ENCODE measurements around the gene HLA-DMB.

Gene HLA-DMB

DNA sequence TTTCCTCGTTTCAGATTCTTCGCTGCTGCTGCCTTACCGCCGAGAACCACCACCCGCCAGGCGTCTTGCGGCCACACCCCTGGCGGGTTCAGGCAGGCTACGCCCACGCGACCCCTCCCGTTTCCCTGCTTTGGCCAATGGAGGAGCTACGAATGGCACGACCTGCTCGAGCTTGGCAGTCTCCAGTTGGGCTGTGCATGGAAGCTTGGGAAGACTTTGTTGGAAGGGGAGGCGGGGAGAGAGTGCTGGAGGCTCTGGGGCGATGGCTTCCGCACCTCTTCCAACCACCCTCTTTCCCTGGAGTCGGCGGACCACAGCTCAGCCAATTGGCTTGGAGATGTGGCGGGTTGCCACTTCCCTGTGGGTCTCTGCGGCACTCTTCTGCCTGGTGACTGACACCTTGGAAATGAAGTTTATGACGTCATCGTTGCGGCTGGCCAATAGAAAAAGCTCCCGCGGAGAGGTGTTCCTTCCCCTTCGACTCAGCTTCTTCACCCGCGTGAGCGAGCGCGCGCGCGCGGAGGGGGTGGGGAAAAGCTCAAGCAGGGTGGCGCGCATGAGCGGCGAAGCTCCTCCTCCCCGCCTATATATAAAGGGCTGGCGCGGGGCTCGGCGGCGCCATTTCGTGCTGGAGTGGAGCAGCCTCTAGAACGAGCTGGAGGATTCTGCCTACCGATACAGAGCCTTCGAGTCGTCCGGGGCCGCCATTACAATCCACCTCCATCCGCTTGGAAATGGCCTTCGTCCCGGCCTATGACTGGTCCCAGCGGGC is 30.9 kb upstream of the HLA-DMB start:
- DNase-seq = peak; percentile 99

DNA sequence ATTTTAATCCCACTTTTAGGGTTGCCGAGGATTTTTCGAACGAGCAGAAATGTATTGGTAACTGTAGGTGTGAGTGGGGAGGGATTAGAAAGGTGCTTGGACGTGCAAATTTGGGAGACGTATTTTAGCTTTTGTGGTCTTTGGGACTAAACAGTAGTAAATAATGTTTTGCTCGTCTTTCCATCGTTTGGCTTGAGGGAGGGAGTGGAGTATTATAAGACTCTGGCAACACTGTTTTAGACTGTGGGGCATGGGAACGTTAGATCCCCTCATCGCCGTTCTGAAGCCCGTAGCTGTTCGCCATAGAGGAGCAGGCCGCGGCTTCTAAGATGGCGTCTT is 30.4 kb upstream of the HLA-DMB start:
- no peak for DNase-seq

DNA sequence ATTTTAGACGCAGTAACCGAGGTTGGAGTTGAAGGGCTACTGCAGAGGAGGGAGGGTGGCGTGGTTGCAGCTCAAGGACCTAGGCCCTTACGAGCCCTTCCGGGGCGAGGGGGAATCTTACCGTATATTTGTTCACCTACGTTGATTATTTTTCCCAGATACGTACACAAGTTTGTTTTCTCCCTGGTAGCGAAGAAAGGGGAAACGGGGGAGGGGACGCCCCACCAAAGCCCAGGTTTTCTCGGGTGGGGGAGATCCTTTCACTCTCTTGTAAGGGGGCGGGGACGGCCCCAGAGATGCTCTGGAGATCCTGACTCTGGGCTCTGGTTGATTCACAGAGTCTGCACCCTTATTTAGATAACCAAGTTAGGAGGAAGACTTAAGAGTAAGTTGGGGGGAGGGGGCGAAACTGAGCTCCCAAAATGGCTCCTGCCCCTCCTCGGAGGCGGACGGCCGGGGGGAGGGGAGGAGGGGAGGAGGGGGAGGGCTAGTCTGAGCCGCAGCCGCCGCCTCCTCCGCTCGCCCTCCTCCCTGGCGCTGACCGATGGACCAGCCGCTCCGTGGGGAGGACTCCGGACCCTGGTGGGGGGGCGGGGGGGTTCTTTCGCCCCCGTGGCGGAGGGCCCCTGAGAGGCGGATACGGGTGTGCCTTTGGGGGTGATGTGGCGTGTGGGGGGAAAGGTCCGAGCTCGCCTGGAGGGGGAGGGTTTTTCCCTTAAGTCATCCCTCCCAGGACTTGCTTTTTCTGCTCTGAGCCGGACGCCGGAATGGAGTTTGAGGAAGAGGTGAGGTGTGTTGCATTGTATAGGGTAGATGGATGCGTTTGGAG is 29.8 kb upstream of the HLA-DMB start:
- DNase-seq = peak; percentile 76

DNA sequence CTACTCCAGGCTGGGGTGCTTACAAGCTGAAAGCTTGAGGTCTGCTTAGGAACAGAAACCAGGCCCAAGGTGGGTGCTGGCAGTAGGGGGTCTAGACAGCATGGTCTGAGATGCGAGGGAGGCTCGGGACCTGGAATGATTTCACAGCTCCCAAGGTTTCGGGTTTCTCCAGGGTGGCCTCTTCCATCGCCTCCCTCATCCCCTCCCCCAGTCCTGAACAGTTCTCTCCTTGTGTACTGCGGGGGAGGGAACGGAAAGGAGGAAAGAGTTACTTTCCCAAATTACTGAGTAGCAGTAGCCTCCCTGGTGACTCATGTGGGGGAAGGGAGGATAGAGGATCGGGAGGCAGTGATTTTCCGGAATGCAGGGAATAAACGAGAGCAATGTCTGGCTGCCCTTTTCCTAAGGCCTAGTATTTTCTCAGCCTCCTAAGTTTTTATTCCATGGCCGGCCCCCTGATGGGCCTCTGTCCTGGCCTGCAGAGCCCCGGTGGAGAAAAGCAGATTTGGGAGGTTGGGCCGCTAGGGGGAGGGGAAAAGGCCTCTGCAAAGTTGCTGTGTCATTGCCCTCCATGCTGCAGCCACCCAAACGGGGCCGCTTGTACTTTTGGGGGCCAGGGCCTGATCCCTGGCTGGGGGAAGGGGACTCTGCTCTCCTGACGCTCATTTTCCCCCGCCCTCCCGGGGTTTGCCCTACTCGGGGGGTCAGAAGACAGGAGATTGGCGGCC is 29.0 kb upstream of the HLA-DMB start:
- peak; percentile 71 for DNase-seq

DNA sequence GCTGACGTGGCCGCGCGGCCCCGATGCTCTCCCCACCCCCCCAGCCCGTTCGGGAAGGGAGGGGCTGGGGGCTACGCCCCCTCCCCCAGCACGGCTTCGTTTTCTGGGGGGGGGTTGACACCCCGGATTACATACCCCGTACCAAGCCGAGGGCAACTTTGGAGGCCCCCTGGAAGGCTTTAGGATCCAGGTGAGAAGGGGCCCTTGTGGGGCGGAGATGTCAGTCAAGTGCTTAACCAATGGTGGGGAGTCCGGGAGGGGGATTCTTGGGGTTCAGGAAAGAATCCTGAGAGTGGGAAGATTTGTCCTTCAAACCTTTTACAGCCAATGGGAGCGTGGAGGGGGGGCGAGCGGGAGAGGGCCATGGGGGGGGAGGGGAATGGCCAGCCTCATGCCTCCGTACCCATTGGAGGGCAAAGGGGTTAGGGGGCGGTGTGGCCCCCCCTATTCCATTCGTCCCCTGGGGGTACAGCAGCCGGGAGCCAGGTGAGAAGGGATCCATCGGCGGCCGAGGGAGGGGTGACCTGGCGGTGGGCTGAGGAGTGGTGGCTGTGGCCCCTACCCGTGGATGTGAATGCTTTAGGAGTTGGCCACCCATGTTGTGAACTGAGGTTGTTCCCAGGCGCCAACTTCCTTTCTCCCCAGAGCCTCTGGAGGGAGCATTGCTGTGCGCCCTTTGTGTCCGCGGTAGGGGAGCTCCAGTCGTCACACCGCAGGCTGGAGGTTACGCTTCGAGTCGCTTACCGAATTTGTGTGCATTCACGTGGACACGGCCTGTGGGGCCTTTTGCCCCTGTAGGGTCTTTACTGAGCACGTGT is 28.2 kb upstream of the HLA-DMB start:
- DNase-seq = peak; percentile 63

DNA sequence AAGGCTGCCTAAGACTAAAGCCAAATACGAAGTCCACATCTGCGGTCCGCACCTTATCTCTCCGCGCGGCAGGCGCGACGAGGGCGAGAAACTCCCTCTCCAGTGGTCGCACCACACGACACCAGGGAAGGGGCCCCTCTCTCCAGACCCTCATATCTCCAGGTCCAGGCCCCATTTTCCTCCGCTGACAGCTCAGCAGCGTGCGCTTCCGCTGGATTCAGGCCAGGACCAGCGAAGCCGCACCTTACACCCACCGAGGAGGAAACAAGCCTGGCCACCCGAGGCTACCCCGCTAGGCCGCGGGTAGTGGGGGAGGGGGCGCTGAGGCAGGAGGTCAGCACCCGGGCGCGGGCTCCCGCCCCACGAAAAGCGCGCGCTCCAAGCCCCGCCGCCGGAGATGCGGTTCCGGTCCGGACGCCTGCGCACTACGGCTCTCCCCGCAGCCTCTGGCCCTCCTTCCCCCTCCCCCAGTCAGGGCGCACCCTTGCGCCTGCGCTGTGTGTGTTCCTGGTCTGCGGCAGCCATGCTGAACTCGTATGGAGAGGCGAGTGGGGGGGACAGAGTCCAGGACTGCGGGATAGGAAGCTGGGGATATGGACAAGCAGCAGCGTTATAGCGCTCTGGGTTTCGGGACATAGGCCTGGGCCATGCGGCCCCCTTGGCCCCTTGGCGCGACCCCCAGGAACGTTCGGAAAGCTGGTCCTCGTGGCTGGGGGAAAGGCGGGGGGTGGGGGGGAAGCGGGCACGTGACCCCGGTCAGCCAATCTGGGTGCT is 27.5 kb upstream of the HLA-DMB start, which contains the start of gene BRD2:
Gene BRD2, plus strand, starts transcription at position 502 of the 774 bp plus-strand sequence. CDS start 4,305 bp downstream, outside the sequence.
- DNase-seq = peak; percentile 95

DNA sequence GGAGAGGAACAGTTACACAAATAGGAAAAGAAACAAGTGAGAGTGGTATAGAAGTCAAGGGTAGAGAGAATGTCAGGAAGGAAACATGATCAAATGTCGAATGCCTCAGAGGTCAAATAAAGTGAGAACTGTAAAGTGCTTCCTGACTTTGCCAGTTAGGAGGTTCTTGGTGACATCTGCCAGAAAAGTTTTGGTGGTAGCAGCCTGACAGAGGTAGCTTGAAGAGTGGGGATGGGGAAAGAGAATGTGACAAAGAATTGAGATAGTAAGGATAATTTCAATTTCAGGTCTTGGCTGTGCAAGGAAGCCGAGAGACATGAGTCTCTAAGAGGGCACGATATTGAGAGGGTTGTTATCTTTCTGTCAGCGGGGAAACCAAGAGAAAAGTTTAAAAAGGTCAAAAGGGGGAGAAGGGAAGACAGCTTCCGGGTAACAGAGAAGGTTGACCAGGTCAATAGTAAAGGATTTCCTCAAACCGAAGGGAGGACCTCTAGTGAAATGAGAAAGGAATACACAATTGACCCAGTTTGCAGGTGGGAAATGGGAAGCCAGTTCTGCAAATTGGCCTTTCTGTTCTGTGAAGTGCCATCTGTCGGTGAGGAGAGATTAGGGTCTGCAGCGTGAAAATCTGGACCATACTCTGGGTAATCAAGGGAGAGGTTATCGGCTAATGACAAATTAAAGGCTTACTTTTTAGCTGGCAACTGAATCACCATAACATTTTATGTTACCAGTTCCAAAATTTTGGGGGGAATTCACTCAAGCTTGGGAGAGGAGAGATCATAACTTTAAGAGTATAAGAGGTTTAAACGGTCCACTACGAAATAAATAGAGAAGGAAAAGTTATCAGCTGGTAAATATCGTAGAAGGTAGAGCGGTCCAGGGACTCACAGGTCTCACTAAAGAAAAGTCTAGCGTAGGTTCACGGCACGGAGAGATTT is 26.6 kb upstream of the HLA-DMB start:
- DNase-seq = no peak

DNA sequence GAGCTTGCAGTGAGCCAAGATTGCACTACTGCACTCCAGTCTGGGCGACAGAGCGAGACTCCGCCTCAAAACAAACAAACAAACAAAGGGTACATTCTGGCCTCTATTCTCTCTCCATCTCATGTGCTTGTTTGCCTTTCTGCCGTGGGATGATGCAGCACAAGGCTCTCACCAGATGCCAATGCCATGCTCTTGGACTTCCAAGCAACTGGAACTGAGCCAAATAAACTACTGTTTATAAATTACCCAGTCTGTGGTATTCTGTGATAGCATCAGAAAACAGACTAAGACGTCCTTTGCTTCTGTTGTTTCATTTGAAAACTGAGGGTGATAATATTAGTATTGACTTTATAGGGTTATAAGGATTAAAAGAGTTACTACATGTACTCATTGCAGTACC is 23.9 kb upstream of the HLA-DMB start:
- no peak for DNase-seq

DNA sequence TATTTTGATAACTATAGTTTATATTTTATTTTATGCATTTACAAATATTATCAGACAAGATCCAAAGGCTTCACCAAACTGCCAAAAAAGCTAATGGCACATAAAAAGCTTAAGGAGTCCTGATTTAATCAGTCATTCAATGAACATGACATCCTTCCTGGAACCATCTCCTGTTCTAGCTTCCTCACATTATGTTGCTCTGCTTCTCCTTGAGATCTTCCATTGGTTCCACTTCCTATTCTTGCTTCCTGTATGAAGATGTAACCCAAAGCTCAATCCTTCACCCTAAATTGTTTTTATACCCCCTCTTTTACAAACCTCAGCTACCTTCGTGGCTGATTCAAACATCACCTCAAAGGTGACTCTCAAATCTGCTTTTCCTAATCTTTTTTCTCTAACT is 23.0 kb upstream of the HLA-DMB start:
- DNase-seq = no peak

DNA sequence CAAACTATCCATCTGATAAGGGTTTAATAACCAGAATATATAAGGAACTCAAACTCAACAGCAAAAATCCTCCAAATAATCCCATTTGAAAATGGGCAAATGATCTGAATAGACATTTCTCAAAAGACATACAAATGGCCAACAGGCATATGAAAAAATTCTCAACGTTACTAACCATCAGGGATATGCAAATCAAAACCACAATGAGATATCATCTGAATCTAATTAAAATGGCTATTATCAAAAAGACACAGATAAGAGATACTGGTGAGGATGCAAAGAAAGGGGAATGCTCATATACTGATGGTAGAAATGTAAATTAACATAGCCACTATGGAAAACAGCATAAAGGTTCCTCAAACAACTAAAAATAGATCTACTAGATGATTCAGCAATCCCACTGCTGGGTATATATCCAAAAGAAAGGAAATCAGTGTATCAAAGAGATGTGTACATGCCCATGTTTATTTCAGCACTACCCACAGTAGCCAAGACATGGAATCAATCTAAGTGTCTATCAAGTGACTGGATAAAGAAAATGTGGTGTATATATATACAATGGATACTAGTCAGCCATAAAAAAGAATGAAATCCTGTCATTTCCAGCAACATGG is 21.5 kb upstream of the HLA-DMB start:
- no peak for DNase-seq

DNA sequence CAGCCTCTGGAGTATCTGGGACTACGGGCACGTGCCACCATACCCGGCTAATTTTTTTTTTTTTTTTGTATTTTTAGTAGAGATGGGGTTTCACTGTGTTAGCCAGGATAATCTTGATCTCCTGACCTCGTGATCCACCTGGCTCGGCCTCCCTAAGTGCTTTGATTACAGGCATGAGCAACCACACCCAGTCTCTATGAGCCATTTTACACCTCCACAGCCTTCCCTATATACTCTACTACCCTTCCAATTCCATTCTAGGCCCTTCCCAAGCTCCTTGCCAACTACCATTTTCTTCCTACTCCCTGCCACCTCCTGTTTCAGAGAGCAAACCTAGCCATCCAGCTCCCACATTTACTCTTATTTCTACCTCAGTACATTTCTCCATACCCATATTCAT is 19.7 kb upstream of the HLA-DMB start:
- DNase-seq = no peak

DNA sequence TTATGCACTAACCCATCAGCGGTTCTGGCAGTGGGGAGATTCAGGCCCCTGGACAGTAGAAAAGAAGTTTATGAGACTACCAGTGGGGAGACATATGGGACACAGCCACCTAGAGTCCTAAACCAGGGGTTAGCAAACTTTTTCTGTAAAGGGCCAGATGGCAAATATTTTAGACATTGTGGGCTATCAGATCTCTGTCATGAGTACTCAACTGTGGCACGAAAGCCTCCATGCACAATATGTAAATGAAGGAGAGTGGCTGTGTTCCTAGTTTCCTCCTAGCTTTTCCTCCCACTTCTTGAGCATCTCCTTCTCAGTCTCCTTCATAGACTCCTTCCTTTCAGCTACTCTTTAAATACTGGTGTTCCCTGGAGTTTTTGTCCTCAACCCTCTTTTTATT is 15.3 kb upstream of the HLA-DMB start:
- DNase-seq = no peak

DNA sequence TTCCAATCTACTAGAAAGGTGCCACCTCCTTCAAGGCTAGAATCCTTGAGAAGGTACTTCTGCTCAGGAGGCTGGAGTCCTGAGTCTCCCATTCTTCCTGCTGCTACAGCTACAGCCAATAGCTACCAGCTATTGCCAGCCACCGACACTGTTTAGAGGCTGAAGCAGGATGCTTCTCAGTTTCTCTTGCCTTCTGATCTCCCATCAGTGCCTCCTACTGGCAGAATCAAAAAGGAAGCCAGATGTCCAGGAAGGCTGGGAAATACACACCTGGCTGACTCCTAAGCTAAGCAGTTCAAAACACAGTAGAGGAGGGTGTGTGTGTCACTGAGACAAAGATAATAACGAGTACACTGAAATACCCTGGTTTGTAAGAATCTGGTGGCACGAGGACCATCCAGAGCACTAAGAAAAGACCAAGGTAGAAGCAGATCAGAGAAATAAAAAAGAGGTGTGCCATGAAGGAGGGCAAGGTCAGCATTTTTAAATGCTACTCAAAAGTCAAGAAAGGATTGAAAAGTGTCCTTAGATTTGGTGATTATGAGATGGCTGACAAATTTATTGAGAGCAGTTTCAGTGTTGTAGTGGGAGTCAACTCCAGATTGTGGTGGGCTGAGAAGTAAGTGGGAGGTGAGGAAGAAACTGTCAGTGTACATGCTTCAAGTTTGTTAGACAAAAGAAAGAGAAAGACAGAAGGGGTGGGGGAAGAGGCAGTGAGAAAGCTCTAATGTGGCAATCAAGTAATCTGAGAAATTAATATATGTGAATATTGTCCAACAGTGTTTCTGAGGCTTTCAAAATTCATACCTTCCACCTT is 14.4 kb upstream of the HLA-DMB start:
- no peak for DNase-seq

DNA sequence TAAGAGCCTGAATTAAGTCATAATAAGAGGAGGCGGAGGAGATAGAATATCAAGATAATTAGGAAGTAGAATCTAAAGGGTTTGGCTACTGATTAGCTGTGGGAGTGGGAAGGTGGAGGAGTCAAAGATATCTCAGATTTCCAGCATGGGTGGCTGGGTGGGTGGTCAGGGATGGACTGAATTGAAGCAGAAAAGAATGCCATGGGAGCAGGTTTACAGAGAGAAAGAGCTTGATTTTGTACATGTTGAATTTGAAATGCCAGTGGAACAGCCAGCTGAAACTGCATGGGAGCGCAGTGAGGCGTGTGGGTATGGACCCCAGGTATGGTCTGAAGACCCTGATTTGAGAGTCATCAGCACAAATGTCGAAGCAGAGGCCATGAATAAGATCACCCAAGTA is 13.4 kb upstream of the HLA-DMB start:
- DNase-seq = no peak

DNA sequence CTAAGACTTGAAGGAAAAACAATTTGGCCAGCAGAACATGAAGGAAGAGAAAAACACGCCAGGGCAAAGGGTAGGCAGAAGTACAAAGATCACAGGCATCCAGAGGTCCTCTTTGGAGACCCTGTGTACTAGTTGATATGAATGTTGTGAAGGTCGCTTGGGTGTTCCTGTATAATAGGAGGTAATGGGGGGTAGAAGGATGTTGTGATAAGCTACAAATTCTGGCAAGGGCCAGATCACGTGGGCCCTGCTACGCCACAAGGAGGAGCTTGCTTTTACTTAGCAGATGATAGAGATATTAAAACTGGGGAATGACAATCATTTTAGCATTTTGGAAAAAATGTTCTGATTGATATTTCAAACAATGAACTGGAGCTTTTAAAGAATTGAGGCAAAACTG is 12.9 kb upstream of the HLA-DMB start:
- DNase-seq = no peak

DNA sequence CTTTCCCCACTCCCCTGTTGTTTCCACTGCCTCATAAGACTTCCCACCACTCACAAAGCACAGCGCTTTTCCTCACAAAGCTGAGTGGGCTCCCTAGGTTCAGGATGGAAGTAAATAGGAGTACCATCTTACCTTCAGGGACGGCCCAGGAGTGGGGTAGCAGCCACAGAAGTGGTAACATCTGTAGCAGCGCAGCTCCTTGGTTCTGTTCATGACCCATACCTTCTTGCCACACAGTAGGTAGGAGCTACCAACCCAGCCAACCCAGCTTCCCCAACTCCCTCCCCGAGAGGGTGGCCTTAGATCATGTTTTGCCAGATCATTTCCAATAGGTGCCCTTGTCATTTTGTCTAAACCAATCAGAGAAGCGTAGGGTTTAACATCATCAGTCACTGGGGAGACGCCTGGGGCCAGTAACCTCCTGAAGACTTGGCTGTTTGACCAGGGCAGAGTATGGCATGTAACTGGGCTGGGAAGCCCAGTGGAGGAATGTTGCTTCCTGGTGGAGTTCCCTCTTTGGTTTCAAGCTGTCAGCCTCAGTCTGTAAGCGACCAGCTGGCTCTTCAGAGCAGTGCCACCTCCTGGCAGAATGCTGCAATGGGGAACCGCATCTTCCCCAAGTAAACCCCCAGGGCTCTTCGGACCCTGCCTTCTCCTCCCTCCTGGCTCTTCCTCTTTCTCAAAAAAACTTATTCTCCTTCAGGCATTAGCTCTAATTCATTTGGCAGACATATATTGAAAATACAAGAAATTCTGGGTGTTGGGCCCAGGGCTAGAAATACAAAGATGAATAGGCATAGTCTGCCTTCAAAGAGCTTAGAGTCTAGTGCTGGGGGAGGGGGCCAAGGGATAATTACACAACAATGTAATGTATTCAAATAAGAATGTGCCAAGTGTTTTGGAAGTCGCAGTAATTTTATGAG is 12.2 kb upstream of the HLA-DMB start, which contains the start of gene HLA-DMA:
Gene HLA-DMA, minus strand, starts transcription at position 281 of the 923 bp plus-strand sequence. Its CDS starts 61 bp downstream, at position 220.
- DNase-seq = peak; percentile 75

DNA sequence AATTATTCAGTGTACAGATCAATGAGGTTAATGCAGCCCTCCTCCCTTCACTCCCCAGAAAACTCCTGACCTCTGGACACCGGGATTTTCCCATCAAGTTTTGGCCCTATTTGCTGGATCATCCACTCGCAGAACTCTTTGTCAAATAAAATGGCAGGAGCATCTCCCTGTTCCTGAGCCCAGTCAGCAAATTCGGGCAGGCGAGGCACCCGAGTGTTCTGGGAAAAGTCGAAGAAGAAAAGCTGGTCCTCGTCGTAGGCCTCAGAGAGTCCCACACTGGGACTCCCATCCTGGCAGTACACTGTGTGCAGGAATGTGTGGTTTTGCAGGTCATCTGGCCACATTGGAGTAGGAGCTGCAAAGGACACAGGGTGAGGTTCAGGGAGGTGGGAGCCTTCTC is 9.6 kb upstream of the HLA-DMB start:
- DNase-seq = no peak

DNA sequence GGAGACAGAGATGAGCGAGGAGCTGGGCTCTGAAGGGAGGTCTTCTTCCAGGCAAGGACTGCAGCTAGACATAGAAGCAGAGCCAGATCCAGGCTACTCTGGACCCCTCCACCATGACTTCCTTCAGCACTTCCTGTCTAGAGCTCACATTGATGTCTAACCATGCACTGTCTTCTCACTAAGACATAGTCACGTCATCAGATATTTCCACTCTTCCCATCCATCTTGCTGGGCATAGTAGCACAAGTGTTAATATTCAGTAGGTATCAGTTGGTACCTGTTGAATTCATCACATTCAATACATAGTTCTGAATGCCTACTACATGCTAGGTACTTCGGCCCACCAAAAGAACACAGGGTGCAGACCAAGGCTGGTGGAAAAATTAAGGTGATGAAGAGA is 9.2 kb upstream of the HLA-DMB start:
- DNase-seq = no peak
